ENCODE data around the gene TLR2. TPM values are rescaled to one million over a fixed set of nuclear protein-coding genes. Genes with fewer than 3 reads are reported as not detected.

TLR2 gene
- total RNA-seq, 1 experiment from 2014 or later = 0.90 TPM

- Histone ChIP-seq H2BK12ac (ENCODE audit: insufficient read length, low read depth, low read length) (no peak overlapping the region), H4K5ac (ENCODE audit: insufficient read length, low read depth, low read length) (no peak overlapping the region), H3K23ac (ENCODE audit: insufficient read length, low read depth, low read length) (no peak overlapping the region), H4K8ac (replicated peaks; ENCODE audit: insufficient read length, low read depth, low read length) (no peak overlapping the region), H2AFZ (ENCODE audit: low read length) (no peak overlapping the region), H3K23me2 (ENCODE audit: insufficient read length, low read depth, low read length, poor library complexity, severe bottlenecking) (no peaks in the 10 kb centered on the region), H3K9me3 (ENCODE audit: control insufficient read depth, low read depth, low read length) (no peaks in the 10 kb centered on the region), H3K14ac (ENCODE audit: insufficient read depth, low read length) (no peak overlapping the region), H2BK15ac (ENCODE audit: low read depth, low read length) (no peak overlapping the region), H3K79me2 (ENCODE audit: insufficient read depth, low read length) (no peaks in the 10 kb centered on the region), H3K56ac (ENCODE audit: insufficient read length, low read depth, low read length) (no peak overlapping the region), H3K4me1 (ENCODE audit: insufficient read depth, low read length) (no peaks in the 10 kb centered on the region; the same call in 1 of the 2 replicates), H2BK20ac (ENCODE audit: low read depth, low read length, poor library complexity, severe bottlenecking) (no peak overlapping the region), H3K9ac (ENCODE audit: extremely low read depth, insufficient read length, low read length) (no peak overlapping the region), H3K18ac (ENCODE audit: insufficient read length, low read depth, low read length) (no peak overlapping the region), H3K27me3 (ENCODE audit: insufficient read depth, low read length) (no peaks in the 10 kb centered on the region), H4K91ac (ENCODE audit: insufficient read length, low read depth, low read length) (no peak overlapping the region), H3K79me1 (ENCODE audit: insufficient read depth, low read depth, low read length, poor library complexity, severe bottlenecking) (no peaks in the 10 kb centered on the region), H3K4ac (ENCODE audit: low read depth, low read length) (no peak overlapping the region), H3K27ac (ENCODE audit: insufficient read length, low read depth, low read length) (no peak overlapping the region), H2BK5ac (ENCODE audit: insufficient read length, low read length) (no peak overlapping the region), H2BK120ac (ENCODE audit: low read depth, low read length, poor library complexity, severe bottlenecking) (no peak overlapping the region), H3T11ph (ENCODE audit: low read length) (no peak overlapping the region), H3K4me2 (ENCODE audit: insufficient read depth, insufficient read length, low read length) (no peak overlapping the region), H4K20me1 (ENCODE audit: control insufficient read depth, insufficient read depth, insufficient read length) (no peaks in the 10 kb centered on the region), H2AK5ac (ENCODE audit: insufficient read length, low read length) (no peak overlapping the region)
- Mint-ChIP-seq H3K36me3 (ENCODE audit: insufficient read depth in 1 of 3, low read depth in 3 of 3) (peaks cover 13 to 29% (median 28%) of the 10 kb centered on the region in 3 experiments; a peak in 6 of 7 replicates), H3K27me3 (ENCODE audit: low read depth) (no peaks in the 10 kb centered on the region), H3K4me3 (no peak overlapping the region), H3K4me1 (peaks cover 7 to 10% of the 10 kb centered on the region in 2 experiments), H3K27ac (no peak overlapping the region), H3K9me3 (no peaks in the 10 kb centered on the region)
- WGBS (ENCODE audit: extremely low coverage, insufficient read length, low lambda C conversion rate) = no CpG with 5 or more reads among the region's 3 CpGs
- DNase-seq = no peak
- no peak for TF ChIP-seq CTCF (conservative IDR thresholded peaks at IDR 0.05)
Measured at GRCh38 chr4:153637201-153637600, 46.9 kb upstream of the TLR2 start.
